GM21515 (cell line): ENCODE measurements around the gene IL2.

Experiments used
- ATAC-seq: cut with Tn5 transposase; IDR thresholded peaks from one replicate; pipeline ENCODE4 v1.9.1; 2021; ENCODE audit not compliant: unreplicated experiment

The IL2 gene

DNA sequence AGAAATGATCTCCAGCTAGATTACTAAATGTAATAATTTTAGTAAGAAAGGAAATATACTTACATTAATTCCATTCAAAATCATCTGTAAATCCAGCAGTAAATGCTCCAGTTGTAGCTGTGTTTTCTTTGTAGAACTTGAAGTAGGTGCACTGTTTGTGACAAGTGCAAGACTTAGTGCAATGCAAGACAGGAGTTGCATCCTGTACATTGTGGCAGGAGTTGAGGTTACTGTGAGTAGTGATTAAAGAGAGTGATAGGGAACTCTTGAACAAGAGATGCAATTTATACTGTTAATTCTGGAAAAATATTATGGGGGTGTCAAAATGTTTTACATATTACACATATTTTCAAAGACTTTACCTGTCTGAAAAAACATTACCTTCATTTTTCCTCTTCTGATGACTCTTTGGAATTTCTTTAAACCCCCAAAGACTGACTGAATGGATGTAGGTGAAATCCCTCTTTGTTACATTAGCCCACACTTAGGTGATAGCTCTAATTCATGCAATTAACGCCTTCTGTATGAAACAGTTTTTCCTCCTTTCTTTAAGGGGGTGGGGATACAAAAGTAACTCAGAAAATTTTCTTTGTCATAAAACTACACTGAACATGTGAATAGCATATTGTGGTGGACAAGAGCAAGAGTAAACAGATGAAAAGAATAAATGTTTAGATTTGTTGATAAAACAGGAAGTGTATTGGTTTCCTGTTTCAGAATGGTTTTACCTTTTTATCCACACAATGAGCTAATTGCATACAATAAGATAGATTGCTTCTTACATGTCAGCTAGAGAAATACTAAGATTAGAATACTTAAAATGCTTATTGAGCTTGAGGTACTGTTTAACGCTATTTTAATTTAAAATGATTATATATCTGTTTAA lies at the start of gene IL2:
Gene IL2 (minus strand): TSS at position 495 of the 886 bp plus-strand sequence. CDS start 285 bp downstream, at position 210.
- ATAC-seq: no peak

DNA sequence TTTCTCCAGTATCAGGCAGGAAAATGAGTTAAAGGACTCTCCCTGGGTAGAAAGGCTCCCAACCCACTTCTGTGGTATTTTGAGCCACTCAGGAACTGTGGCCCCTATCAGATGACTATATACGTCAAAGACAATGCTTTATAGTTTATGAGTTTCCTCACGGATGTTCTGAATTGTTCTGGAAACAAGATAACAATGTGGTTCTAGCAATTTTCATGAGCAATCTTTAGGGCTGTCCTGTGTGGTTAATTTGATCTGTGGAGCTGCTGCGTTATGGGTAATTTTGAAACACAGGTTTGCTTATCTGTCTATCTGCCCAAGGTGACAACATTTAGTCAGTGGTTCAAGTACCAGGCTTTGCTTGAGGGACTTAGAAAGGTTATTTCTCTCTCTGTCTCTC lies 46.7 kb upstream of the IL2 start:
- ATAC-seq: no peak

DNA sequence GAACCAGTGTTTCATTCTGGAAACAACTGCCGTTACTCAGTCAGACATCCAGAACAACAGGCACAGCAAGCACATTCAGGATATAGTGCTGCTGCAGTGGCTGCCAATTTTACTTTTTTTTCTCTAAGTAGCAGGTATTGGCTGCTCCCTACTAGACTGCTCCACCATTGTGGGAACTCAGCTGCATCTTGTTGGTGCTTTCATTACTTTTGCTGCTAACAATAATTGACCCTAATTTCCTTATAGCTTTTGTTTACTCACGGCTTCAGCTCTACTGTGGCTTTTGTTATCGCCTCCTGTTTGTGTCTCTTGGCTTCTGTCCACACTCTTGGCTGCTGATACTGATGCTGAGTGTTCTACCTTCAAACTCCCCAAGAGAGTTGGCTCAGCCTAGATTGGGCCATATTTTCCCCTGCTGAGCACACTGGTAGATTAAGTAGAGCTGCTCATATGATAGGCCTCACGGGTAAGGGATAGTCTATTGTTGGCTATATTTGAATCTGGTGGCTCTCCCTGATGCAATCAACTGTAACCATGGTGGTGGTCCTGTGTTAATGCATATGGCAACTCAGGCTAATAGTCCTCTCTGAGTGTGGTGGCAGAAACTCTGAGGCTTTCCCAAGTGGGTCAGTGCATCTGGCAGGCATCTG lies 44.5 kb upstream of the IL2 start:
- no peak for ATAC-seq

DNA sequence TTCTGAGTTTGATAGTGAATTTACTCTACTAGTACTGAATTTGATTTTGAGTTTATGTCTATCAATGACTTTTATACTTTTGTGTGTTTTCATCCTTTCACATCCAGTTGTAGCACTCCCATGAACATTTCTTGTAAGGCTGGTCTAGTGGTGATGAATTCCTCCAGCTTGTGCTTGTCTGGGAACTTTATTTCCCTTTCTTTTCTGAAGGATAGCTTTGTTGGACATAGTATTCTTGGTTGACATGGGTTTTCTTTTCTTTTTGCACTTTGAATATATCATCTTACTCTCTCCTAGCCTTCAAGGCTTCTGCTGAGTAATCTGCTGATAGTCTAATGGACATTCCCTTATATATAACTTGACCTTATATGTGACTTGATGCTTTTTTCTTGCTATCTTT lies 32.5 kb upstream of the IL2 start:
- no peak for ATAC-seq

DNA sequence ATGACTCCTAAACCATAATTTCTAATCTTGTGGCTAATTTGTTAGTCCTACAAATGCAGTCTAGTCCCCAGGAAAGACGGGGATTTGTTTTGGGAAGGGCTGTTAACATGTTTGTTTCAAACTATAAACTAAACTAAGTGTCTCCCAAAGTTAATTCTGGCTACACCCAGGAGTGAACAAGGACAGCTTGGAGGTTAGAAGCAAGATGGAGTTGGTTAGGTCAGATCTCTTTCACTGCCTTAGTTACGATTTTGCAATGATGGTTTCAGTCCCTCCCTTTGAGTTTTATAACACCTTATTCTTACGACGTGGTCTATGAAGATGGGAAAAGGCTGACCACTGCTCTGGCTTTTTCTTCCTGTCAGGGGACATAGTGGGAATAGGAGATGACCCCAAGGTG lies 27.0 kb upstream of the IL2 start:
- ATAC-seq: no peak

DNA sequence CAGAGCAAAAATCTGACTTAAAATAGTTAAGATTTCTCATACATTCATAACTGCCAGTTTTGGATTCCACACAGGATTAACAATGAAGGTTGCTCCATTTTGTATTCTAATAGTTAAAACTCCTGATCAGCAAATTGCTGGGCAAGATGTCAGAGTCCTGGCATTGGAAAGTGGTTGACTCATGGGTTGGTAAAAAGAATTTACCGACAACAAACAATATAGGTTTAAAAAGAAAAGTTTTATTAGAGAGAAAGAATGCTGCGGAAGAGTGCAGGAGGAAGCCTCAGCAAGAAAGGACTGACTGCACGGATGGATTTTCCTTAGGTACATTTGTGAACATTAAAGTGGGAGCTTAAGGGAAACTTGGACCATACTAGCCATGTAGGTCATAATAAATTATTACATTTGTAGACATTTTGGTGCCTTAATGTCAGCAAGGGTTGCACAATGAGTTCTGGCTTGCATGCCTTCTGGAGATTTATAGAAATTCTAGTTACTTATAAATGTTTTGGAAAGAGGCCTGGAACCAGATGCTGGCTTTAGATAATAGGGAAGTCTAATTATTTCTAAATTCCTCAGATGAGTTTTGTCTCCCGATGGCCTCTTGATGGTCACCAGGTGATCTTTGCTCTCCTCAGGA lies 25.4 kb upstream of the IL2 start:
- no peak for ATAC-seq

DNA sequence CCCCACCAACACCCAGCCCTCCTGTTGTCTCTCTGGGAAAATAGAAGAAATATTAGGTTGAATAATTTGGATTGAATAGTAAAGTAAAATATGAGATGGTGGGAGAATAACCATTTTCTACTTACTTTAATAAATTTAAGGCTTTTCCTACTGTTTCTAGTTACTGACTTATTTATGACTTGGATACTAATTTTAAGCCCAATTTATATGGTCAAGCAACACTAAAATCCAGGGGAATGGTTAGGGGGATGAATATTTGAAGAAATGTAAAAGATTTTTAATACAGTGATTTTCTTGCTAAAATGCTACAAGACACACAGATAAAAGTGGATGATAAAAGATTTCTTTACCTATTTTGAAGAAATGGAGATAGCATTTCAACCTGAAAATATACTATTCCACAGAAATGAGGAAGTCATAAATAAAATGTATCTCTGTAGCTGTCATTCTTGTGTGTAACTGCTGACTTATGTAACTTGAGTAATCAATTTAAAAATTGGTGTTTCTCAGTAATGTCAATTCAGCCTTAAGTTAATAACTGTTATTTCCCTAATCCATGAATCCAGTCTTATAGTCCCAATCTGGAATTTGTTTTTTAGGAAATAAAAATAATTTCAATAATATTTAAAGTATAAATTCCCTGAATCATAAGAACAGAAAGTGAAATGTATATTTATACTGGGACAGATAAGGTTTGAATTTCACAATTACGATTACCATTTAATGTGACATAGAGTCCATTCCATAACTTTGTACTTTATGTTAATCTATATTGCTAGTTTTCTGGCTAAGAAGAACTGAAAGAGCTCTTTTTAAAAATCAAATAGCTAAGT lies 24.3 kb upstream of the IL2 start:
- ATAC-seq: no peak

DNA sequence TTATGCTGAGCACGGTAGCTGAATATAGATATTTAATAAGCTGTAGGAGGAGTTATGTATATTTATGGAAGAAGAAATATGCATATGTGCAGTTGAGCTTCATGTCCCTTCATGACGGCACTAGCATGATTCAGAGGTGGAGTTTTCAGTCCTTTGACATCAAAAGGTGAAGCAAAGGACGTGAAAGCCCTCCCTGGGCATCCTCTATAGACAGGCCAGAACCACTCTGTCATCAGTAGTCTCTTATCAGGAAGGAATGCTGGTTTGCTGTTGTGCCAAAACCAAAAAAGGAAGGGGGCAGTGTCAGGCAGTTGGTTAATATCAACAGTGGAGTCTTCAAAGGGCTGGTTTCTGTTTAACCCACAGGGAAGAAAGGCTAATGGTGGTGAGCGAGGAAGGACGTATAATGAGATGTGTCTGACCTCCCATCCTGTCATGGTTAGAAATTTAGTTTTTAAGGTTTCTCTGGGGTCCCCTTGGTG lies 23.5 kb upstream of the IL2 start:
- no peak for ATAC-seq

DNA sequence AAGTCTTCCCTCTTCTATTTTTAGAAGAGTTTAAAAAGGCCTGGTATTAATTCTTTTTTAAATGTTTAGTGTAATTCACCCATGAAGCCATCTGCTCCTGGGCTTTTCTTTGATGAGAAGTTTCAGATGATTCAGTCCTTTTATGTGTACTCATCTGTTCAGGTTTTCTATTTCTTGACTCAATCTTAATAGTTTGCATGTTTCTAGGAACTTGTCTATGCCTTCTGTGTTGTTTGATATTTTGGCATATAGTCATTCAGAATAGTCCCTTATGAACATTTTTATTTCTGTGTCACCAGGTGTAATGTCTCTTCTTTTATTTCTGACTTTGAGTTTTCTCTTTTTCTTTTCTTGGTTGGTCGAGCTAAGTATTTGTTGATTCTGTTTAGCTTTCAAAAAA lies 20.2 kb upstream of the IL2 start:
- no peak for ATAC-seq

DNA sequence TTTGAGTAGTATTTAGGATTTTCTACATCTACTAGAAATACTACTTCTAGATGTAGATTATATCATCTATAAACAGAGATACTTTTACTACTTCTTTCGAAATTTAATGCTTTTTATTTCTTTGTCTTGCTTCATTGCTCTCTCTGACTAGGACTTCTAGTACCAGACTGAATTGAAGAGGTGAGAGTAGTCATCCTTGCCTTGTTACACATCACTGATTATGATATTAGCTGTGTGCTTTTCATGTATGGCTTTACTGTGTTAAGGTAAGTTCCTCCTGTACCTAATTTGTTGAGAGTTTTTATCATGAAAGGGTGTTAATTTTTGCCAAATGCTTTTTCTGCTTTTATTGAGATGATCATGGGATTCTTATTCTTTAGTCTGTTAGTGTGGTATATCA lies 19.6 kb upstream of the IL2 start:
- ATAC-seq: no peak

DNA sequence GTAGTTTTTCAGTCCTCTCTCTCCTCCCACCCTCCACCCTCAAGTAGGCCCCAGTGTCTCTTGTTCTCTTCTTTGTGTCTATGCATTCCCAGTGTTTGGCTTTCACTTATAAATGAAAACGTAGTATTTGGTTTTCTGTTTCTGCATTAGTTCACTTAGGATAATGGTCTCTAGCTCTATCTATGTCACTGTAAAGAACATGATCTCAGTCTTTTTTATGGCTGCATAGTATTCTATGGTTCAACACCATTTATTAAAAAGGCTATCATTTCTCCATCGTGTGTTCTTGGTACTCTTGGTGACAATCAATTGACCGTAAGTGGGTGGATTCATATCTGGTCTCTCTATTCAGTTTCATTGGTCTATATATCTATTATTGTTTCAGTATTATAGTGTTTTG lies 18.7 kb upstream of the IL2 start:
- ATAC-seq: no peak

DNA sequence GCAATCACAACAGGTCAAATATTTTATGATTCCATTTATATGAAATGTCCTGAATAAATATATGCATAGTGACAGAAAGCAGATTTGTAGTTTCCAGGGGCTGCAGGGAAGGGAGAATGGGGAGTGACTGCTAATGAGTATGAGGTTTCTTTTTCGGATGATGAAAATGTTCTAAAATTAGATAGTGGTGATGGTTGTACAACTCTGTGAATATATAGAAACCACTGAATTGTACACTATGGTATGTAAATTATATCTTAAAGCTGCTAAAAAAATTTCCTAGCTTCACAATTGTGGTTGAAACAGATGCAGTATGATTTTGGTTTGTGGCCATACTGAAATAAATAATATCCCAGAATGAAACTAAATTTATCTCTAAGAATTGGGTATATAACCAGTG lies 12.9 kb upstream of the IL2 start:
- no peak for ATAC-seq

DNA sequence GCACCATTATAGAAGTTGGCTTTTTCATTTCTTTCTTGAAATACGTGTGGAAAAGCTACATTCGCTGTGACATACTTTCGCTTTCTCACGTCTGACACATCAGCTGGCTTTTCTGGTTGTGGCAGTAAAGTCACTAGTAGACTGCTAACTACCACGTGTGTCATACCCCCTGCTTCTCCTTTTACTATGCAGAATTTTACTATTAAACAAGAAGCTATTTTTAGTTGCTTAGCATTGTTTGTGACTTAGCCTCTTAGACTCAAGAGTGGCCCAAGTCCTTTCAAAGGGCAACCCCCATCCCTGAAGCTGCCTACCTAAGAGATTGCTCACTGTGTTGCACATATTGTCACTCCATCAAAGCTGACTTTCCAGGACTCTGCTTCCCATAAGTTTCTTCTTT lies 2.1 kb upstream of the IL2 start:
- ATAC-seq: no peak

DNA sequence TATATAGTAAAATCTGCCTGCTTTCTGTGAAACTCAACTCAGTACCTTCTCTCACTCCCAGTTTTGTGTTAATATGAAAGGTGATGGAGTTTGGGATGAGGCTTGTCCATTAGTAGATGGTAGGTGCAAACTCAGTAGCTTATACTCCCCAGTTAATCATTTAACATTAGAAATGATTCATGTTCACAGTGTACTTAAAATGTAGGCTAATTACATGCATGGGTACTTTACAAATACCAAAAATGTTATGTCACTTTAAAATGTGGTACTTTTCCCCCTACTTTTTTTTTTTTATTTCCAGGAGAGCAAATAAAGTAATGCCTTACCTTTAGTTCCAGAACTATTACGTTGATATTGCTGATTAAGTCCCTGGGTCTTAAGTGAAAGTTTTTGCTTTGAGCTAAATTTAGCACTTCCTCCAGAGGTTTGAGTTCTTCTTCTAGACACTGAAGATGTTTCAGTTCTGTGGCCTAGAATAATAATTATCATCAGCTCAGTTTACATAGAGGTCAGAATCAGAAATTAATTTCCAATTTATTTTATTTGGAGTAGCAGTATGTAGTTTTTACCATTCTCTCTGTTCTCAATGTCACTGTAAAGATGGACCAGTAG lies 3.0 kb downstream of the IL2 start:
- ATAC-seq: no peak

DNA sequence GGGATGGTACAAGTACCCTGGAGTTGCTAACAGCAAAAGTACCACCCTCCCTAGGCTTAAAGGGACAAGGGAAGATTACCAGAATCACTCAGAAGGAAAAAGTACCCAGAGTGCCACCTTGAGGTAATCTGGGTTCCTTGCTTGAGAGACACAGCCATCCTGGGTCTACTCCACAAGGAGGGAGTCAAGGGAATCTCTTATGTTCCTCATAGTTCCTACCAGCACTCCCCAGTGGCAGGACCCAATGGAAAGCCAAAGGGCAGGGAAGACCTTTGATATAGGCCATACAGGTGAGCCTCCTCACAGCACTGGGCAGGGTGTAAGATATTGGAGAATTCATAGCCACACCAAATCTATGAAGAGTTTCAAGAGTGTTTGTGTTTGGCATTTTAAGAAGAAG lies 5.7 kb downstream of the IL2 start:
- ATAC-seq: no peak

DNA sequence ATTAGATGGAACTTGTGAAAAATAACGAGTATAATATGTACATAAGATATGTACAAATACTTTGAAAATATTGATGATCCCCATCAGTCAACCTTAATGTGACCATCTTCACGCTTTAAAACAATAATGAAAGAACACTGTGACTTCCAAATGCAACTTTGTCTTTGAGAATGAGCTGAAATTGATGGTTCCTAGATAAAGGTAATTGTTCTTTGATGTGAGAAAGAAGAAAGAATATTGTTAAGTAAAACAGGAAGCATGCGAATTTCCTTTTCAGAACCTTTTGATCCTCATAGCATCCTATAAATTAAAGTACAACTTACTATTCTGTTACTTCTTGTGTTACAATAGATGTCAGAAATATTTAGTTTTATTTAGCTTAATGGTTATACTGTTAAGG lies 22.2 kb downstream of the IL2 start:
- no peak for ATAC-seq

DNA sequence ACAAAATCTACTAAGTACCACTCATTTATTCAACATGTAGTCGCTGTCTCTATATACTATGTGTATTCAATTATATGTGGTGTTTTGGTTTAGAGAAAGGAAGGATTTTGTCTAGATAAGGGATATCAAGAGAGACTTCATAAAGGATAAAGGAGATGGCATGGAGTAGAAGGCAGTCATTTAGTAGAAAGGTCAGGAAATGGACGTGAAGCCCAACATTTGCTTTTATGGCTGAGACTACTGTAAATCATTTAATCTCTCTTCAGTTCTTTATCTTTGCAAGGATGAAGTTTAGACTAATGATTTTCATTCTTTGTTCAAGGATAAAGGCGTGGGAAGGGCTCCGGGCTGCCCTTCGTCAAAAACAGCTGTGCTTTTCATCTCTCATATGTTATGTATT lies 25.2 kb downstream of the IL2 start:
- no peak for ATAC-seq

DNA sequence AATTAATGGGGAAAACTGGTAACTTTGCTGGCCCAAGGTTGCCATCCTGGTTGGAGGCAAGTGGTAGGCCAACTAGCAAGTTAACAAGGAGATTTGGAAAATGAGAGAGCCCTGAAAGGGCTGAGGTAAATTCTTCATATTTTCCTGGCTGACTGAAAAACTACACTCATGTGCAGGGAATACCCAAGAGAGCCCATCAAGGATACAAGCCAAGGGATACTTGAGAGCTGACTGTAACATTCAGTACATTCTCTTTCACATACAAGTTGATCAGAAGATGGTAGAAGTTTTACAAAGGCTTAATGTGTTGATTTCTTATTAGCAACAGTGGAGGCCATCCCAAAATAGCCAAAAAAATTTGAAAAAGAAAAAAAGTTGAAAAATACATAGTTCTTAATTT lies 33.3 kb downstream of the IL2 start:
- no peak for ATAC-seq

DNA sequence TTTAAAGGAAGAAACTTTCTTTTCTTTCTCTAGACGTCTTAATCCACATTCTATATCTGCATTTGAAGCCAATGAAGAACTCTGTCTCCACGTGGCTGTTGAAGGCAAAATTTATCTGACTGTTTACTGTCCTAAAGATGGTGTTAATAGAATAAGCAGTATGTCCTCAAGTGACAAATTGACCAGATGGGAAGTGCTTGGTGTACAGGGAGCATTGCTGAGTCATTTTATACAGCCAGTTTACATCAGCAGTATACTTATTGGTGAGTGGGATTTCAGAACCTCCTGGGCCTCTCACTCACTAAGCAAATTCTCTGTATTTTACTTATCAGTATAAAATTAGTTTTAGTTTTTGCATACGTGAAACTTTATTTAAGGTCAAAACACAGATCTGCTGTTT lies 44.0 kb downstream of the IL2 start:
- no peak for ATAC-seq

DNA sequence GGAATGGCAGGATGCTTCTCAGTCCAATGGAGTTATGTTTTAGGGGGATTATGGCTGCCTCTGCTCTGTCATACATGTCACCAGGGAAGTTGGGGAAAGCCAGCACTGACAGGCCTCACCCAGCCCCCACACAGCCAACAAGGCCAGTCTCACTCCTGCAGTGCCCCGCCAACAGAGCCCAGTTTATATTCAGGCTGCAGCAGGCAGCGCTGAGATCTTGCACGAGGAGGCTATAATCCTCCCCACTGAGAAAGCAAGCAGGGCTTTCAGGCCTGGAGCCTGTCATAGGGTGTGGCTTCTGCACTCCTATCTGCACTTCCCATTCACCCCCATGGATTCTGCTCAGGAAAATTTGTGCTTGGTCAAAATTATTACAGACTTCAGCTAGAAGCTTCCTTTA lies 52.7 kb downstream of the IL2 start:
- no peak for ATAC-seq
